T-cell (primary cell): ENCODE results near the gene SHROOM3. TPM values are rescaled to one million over a fixed set of nuclear protein-coding genes. Genes with fewer than 3 reads are reported as not detected.

ENCODE experiments used
- ATAC-seq, 4 experiments: fragments of 200-7000 bp in 3 of 4; fragments of 150-1000 bp in 1 of 4; cut with Tn5 transposase; replicated peaks in 1 of 4; 1 replicate in 3 of 4; 2 replicates in 1 of 4; pipeline ENCODE4 v1.10.0; 2021; ENCODE audit warnings: moderate library complexity in 3 of 4, mild to moderate bottlenecking in 2 of 4, moderate number of reproducible peaks in 1 of 4
- CTCF ChIA-PET, 2 donors: fragments of 300-600 bp; sonication (Branson Sonifier 250); formaldehyde crosslinking; loops; one replicate each; lab custom pipeline; 2022; ENCODE audit warnings: antibody characterized with exemption in 2 of 2; lab: Charles Lee
- POLR2A ChIA-PET, 2 donors: fragments of 300-600 bp; sonication (Branson Sonifier 250); formaldehyde crosslinking; loops; one replicate each; lab custom pipeline; 2022; ENCODE audit warnings: antibody characterized with exemption in 2 of 2; lab: Charles Lee
- DNase-seq, 35 experiments: peaks; one replicate each; pipeline versions ENCODE4 v3.0.0 to v3.0.0-alpha.2; 2013 to 2023
- H3K27ac ChIP-seq: one replicate; pipeline ENCODE4 v1.5.1; 2013; ENCODE audit warnings: low read length
- H3K27me3 ChIP-seq, 2 experiments: replicated peaks in 1 of 2; 1 replicate in 1 of 2; 2 replicates in 1 of 2; pipeline versions ENCODE4 v1.6.1 to v1.7.0; 2013; ENCODE audit warnings: low read length in 1 of 2, mixed read lengths in 1 of 2; ENCODE audit not compliant: control insufficient read depth in 2 of 2, insufficient read depth in 2 of 2; ENCODE audit errors: extremely low read depth in 1 of 2
- H3K36me3 ChIP-seq, 2 donors: 1 replicate in 1 of 2; 2 replicates in 1 of 2; pipeline versions ENCODE4 v1.6.1 to v1.7.0; 2013; ENCODE audit warnings: low read length in 1 of 2; ENCODE audit not compliant: control insufficient read depth in 2 of 2, insufficient read depth in 1 of 2; ENCODE audit errors: extremely low read depth in 1 of 2
- H3K4me1 ChIP-seq, 2 experiments: 1 replicate in 1 of 2; 2 replicates in 1 of 2; pipeline versions ENCODE4 v1.6.1 to v1.7.0; 2013; ENCODE audit warnings: low read length in 2 of 2, mixed read lengths in 1 of 2; ENCODE audit not compliant: insufficient read depth in 2 of 2, control insufficient read depth in 1 of 2; ENCODE audit errors: extremely low read depth in 1 of 2
- H3K4me3 ChIP-seq, 2 donors: 1 replicate in 1 of 2; 2 replicates in 1 of 2; pipeline versions ENCODE4 v1.5.1 to v1.7.0; 2013; ENCODE audit warnings: mild to moderate bottlenecking in 2 of 2, low read length in 1 of 2, moderate library complexity in 1 of 2; ENCODE audit not compliant: control insufficient read depth in 1 of 2; ENCODE audit errors: extremely low read depth in 1 of 2
- H3K9me3 ChIP-seq: 2 replicates; pipeline ENCODE4 v1.7.0; 2013
- H3K27ac Mint-ChIP-seq, 2 donors: one replicate each; pipeline ENCODE4 v1.8.0; 2020 to 2021; ENCODE audit warnings: mild to moderate bottlenecking in 2 of 2, mixed read lengths in 2 of 2
- H3K27me3 Mint-ChIP-seq, 2 donors: one replicate each; pipeline ENCODE4 v1.8.0; 2021 to 2022; ENCODE audit warnings: mixed read lengths in 2 of 2
- H3K36me3 Mint-ChIP-seq: one replicate; pipeline ENCODE4 v1.8.0; 2021; ENCODE audit warnings: mixed read lengths
- H3K4me1 Mint-ChIP-seq, 3 donors: one replicate each; pipeline ENCODE4 v1.8.0; 2020 to 2022; ENCODE audit warnings: mixed read lengths in 3 of 3, mild to moderate bottlenecking in 1 of 3
- H3K4me3 Mint-ChIP-seq, 3 donors: one replicate each; pipeline ENCODE4 v1.8.0; 2020 to 2022; ENCODE audit warnings: mild to moderate bottlenecking in 3 of 3, mixed read lengths in 3 of 3, moderate library complexity in 3 of 3
- H3K9me3 Mint-ChIP-seq, 3 donors: one replicate each; pipeline ENCODE4 v1.8.0; 2020 to 2022; ENCODE audit warnings: mixed read lengths in 3 of 3
- WGBS: methylation state at CpG from one replicate; pipeline ENCODE4 v1.1.5; 2013; ENCODE audit warnings: missing lambda C conversion rate; ENCODE audit not compliant: insufficient coverage; 5-methylcytosine and 5-hydroxymethylcytosine counted together
- total RNA-seq, 35 experiments: library from RNA in 6 of 35; stranded (reverse) in 6 of 35; fragments of 120-200 nt in 1 of 35; gene quantifications; one replicate each; pipeline versions ENCODE4 v1.2.1 to v1.2.4 and lab custom pipeline; 2013 to 2026

The SHROOM3 gene
- total RNA-seq, 5 donors from 2014 or later (not counting 1 experiment from before 2014, with no cell fraction given), result 0.22 to 1.1 (median 0.33) TPM; not detected in 2

DNA sequence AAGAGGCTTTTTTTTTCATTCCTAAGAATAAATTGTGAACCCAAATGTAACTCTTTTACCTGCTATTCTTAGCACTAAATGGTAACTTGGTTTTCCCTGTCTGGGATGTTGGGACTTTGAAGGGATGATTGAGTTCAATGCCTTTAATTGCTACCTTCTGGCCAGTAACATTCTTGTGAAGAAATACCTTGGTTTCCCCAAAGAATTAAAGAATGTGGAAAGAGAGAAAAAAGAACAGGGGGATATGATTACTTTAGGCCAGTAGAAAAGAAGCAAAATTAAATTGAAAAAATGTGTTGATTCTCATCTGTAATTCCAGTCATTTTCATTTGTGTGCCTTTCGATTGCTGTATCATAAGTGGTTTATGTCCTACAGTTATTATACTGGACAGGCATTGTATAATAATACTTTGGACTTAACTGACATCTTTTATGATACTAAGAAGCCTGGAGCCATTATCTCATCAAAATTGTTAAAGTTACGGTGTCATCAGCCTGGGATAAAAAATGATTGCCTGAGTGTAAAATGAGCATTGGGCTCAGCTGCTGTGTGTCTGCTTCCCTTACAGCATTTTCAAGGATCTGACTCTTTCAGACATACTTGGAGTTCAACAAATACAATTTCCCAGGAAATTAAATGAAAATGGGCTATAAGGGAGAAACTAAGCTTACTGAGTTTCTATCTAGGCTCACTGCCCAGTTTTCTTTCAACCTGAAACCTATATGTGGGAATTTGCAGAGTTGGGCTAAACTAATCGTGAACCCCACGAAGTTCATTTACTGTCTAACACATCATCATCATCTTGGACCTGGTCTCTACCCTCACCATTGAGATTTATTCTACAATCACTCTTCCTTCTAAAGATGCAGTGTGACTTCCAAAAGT, 146.3 kb downstream of the SHROOM3 start:
- H3K27ac ChIP-seq, result no peak overlapping the region
- H3K9me3 ChIP-seq, result no peaks in the 10 kb centered on the region
- no peak for ATAC-seq
- Mint-ChIP-seq H3K9me3 (no peaks in the 10 kb centered on the region), H3K4me1 (peaks cover 6 to 9% (median 7%) of the 10 kb centered on the region in 3 donors), H3K27ac (no peak overlapping the region), H3K27me3 (peaks cover 40 to 57% of the 10 kb centered on the region in 2 donors), H3K4me3 (no peak overlapping the region), H3K36me3 (no peaks in the 10 kb centered on the region)
- POLR2A ChIA-PET, result no interaction called here
- no CpG with 5 or more reads among the region's 4 CpGs for WGBS
- no peaks in the 10 kb centered on the region for H3K36me3 ChIP-seq
- H3K4me1 ChIP-seq, result peaks cover 0 to 6% of the 10 kb centered on the region in 2 experiments
- H3K4me3 ChIP-seq, result no peak overlapping the region
- peaks cover 2 to 11% of the 10 kb centered on the region in 2 experiments for H3K27me3 ChIP-seq
- DNase-seq, result no peak
- CTCF ChIA-PET, result no interaction called here

- H3K36me3 ChIP-seq, result no peaks in the 10 kb centered on the region
- ATAC-seq (no peak), DNase-seq (no peak)
- H3K4me3 ChIP-seq, result no peak overlapping the region
- H3K36me3 Mint-ChIP-seq, result no peaks in the 10 kb centered on the region
- no peak overlapping the region for H3K27ac ChIP-seq
- no CpG with 5 or more reads among the region's 2 CpGs for WGBS
- H3K9me3 ChIP-seq, result no peaks in the 10 kb centered on the region
- peaks cover 4 to 11% of the 10 kb centered on the region in 2 experiments for H3K27me3 ChIP-seq
- peaks cover 6 to 10% (median 9%) of the 10 kb centered on the region in 3 donors for H3K4me1 Mint-ChIP-seq
- no peak overlapping the region for H3K27ac Mint-ChIP-seq
- peaks cover 0 to 6% of the 10 kb centered on the region in 2 experiments for H3K4me1 ChIP-seq
- ChIA-PET POLR2A (no interaction called here), CTCF (no interaction called here)
- H3K4me3 Mint-ChIP-seq, result no peak overlapping the region
- peaks cover 45 to 61% of the 10 kb centered on the region in 2 donors for H3K27me3 Mint-ChIP-seq
- H3K9me3 Mint-ChIP-seq, result no peaks in the 10 kb centered on the region
These were observed 147.2 kb downstream of the SHROOM3 start for GRCh38 chr4:76582074-76582816.

DNA sequence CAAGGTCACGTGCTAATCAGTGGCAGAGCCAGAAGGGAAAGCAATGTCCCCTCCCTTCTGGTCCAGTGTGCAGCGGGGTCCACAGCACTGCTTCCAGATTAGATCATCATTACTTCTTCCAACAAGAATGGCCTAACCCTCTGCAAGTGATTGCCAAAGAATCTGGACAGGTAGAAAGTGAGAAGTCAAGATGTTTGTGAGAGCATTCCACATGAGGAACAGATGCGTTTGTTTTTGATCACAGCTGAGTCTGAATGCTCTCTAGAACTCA, 147.7 kb downstream of the SHROOM3 start:
- Mint-ChIP-seq H3K4me1 (peaks cover 6 to 10% (median 9%) of the 10 kb centered on the region in 3 donors), H3K36me3 (no peaks in the 10 kb centered on the region), H3K27me3 (peaks cover 49 to 62% of the 10 kb centered on the region in 2 donors), H3K27ac (no peak overlapping the region), H3K4me3 (no peak overlapping the region), H3K9me3 (no peaks in the 10 kb centered on the region)
- ChIA-PET POLR2A (no interaction called here), CTCF (no interaction called here)
- Histone ChIP-seq H3K9me3 (no peaks in the 10 kb centered on the region), H3K27me3 (peaks cover 4 to 11% of the 10 kb centered on the region in 2 experiments), H3K36me3 (no peaks in the 10 kb centered on the region), H3K27ac (no peak overlapping the region), H3K4me3 (no peak overlapping the region), H3K4me1 (peaks cover 0 to 6% of the 10 kb centered on the region in 2 experiments)
- WGBS, result 67% methylated on average over 1 of the region's 3 CpGs
- ATAC-seq (no peak), DNase-seq (no peak)

DNA sequence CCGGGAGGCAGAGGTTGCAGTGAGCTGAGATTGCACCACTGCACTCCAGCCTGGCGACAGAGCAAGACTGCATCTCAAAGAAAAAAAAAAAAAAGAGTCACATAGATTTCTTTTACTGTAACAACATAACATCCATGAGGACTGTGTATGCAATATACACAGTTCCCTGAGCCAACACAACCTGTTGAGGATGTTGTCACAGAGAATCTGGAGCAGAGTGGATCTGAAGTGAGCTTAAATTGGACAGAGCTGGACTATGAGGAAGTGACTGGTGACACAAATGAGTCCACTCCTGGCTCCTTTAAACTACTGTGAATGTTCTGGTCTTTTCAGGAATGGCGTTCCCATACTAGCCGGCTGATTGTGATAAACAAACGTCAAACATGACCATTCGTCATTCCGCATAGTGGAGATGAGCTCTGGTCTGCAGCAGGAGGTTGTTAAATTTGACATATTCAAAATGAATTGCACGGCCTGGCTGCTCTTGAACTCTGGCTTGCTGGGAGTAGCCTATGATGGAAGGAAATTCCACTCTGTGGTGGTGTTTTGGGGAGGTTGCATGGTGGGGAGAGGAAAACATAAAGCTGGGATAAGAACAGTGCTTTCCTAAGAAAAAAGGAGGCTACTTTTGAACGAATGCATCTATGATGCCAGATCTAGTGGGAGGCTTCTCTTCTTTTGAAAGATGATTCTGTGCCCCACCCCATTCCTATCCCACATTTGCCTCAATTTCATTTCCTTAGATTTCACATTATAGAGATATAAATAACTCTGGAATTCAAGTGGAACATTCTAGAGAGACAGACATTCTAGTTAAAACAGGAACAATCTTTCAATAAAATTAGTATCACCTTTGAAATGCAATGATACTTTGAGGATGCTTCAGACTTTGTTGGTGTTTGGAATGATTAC, 149.5 kb downstream of the SHROOM3 start:
- Histone ChIP-seq H3K27ac (no peak overlapping the region), H3K4me1 (peaks cover 0 to 6% of the 10 kb centered on the region in 2 experiments), H3K4me3 (no peak overlapping the region), H3K36me3 (no peaks in the 10 kb centered on the region), H3K27me3 (peaks cover 4 to 15% of the 10 kb centered on the region in 2 experiments), H3K9me3 (no peaks in the 10 kb centered on the region)
- Mint-ChIP-seq H3K36me3 (no peaks in the 10 kb centered on the region), H3K9me3 (no peaks in the 10 kb centered on the region), H3K27ac (no peak overlapping the region), H3K4me1 (peaks cover 6 to 10% (median 9%) of the 10 kb centered on the region in 3 donors), H3K4me3 (no peak overlapping the region), H3K27me3 (peaks cover 55 to 58% of the 10 kb centered on the region in 2 donors)
- 80% methylated on average over 6 of the region's 9 CpGs for WGBS
- ChIA-PET POLR2A (no interaction called here), CTCF (no interaction called here)
- DNase-seq (no peak), ATAC-seq (no peak)

- POLR2A ChIA-PET, result no interaction called here
- peaks cover 53% of the 10 kb centered on the region in 2 donors for H3K27me3 Mint-ChIP-seq
These were observed 150.2 kb downstream of the SHROOM3 start for GRCh38 chr4:76585272-76585671.

More at GRCh38 chr4:76585272-76585671, 150.2 kb downstream of the SHROOM3 start:
- DNase-seq, result no peak
- H3K4me1 Mint-ChIP-seq, result peaks cover 6 to 10% (median 9%) of the 10 kb centered on the region in 3 donors
- no peak overlapping the region for H3K4me3 ChIP-seq
- no peak overlapping the region for H3K4me3 Mint-ChIP-seq
- no peak overlapping the region for H3K27ac ChIP-seq
- H3K4me1 ChIP-seq, result peaks cover 0 to 6% of the 10 kb centered on the region in 2 experiments
- H3K9me3 ChIP-seq, result no peaks in the 10 kb centered on the region
- peaks cover 4 to 18% of the 10 kb centered on the region in 2 experiments for H3K27me3 ChIP-seq
- 100% methylated on average over 2 of the region's 5 CpGs for WGBS
- no peaks in the 10 kb centered on the region for H3K36me3 ChIP-seq
- H3K27ac Mint-ChIP-seq, result no peak overlapping the region
- no peak for ATAC-seq
- CTCF ChIA-PET, result no interaction called here
- H3K36me3 Mint-ChIP-seq, result no peaks in the 10 kb centered on the region
- H3K9me3 Mint-ChIP-seq, result no peaks in the 10 kb centered on the region
